GM19240 (cell line): ENCODE data around the gene R3HDM4.
"Not testable (repeated sequence)": the region's sequence is repeated elsewhere in the genome, so short reads cannot be mapped to it uniquely, and the experiment has no call there.

Experiments used
- DNase-seq: peaks from one replicate; pipeline ENCODE4 v3.0.0; 2011; ENCODE audit warnings: low spot score; ENCODE audit not compliant: insufficient read length

The R3HDM4 gene

GRCh38 chr19:861756-862580, 51.1 kb downstream of the R3HDM4 start:
- no peak for DNase-seq

- DNase-seq, result no peak
These were observed 51.8 kb downstream of the R3HDM4 start for GRCh38 chr19:861141-861755.

- DNase-seq, result no peak
These were observed 53.9 kb downstream of the R3HDM4 start, which contains the start of gene CFD for GRCh38 chr19:858868-859843. CFD (plus strand) TSS chr19:859664; CDS start chr19:859690, 26 bp downstream.

- no peak for DNase-seq
These were observed 54.7 kb downstream of the R3HDM4 start for GRCh38 chr19:858284-858683.

GRCh38 chr19:855566-856120, 57.4 kb downstream of the R3HDM4 start:
- DNase-seq, result no peak

GRCh38 chr19:855142-855541, 57.9 kb downstream of the R3HDM4 start:
- DNase-seq, result no peak

GRCh38 chr19:854549-854948, 58.5 kb downstream of the R3HDM4 start:
- no peak for DNase-seq

- DNase-seq, result not testable (repeated sequence)
These were observed 59.3 kb downstream of the R3HDM4 start for GRCh38 chr19:853614-854220.

GRCh38 chr19:853014-853585, 59.9 kb downstream of the R3HDM4 start:
- no peak for DNase-seq

- no peak for DNase-seq
These were observed 60.6 kb downstream of the R3HDM4 start, which contains the start of gene ELANE for GRCh38 chr19:852136-853013. ELANE (plus strand) TSS chr19:852303; CDS start chr19:852329, 26 bp downstream.

- DNase-seq, result no peak
These were observed 62.1 kb downstream of the R3HDM4 start for GRCh38 chr19:850979-851335.

- DNase-seq, result no peak
These were observed 62.6 kb downstream of the R3HDM4 start for GRCh38 chr19:850221-850978.

GRCh38 chr19:849195-849594, 63.8 kb downstream of the R3HDM4 start:
- not testable (repeated sequence) for DNase-seq

GRCh38 chr19:848386-848921, 64.6 kb downstream of the R3HDM4 start:
- no peak for DNase-seq
